HepG2 (cell line): ENCODE data around the gene RTP3. TPM values are rescaled to one million over a fixed set of nuclear protein-coding genes. Genes with fewer than 3 reads are reported as not detected.

Experiments used
- ZNF326 ChIP-seq: sonication (generic); formaldehyde crosslinking; IDR thresholded peaks from 2 replicates; pipeline ENCODE4 v1.4.0; 2020; ENCODE audit warnings: missing genetic modification reagents, borderline replicate concordance
- polyA plus RNA-seq, 8 experiments: library from polyadenylated mRNA; depleted of rRNA in 3 of 8; stranded (reverse) in 7 of 8; unstranded in 1 of 8; fragments of >200 nt; fragmentation: Illumina TruSeq in 4 of 8; extraction: Trizol in 4 of 8; gene quantifications; 2 replicates each; pipeline versions ENCODE4 v1.2.1 to v1.2.3, GENCODE V29; 2011 to 2016; ENCODE audit warnings: low read depth in 4 of 8, missing spikeins in 1 of 8, mixed read lengths in 1 of 8; ENCODE audit not compliant: insufficient read depth in 1 of 8
- total RNA-seq, 5 experiments: library from RNA; depleted of rRNA; stranded (reverse); fragments of >200 nt; fragmentation: Illumina TruSeq; extraction: Trizol; gene quantifications; 2 replicates each; pipeline ENCODE4 v1.2.3, GENCODE V29; 2016; ENCODE audit warnings: low read depth in 1 of 5

Gene RTP3
- total and polyA plus RNA-seq, 2 of the 13 experiments (the other 11 are each of a cell fraction or from before 2014, with no cell fraction given): 0.09 TPM; not detected in 1

DNA sequence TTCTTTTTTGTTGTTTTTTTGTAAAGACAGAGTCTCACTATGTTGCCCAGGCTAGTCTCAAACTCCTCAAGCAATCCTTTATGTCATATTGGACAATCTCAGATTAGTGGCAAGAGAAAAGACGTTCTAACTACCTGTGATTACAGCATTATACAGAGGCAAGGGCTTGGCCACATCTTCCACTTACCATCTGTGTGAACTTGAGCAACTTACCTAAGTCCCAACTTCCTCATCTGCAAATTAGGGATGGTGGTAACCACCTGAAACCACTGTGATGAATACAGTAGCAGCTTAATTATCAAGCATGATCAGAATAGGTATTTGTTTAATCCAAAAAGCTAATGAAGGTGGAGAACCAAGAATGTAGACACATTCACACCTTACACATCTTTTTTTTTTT is 52.2 kb downstream of the RTP3 start (continued):
- no peak for TF ChIP-seq ZNF326

Other genes with a start within 250 kb of the RTP3 start
- not detected in 2 replicates for gene CCR2, start 143.9 kb upstream of the RTP3 start, total RNA-seq (2016; rRNA removed; fragmentation: Illumina TruSeq; extraction: Trizol)
- not detected in 2 replicates for gene CCR2, start 143.9 kb upstream of the RTP3 start, polyA plus RNA-seq (2011; rRNA removed)
- not detected in 2 replicates for gene CCR5, start 127.0 kb upstream of the RTP3 start, total RNA-seq (2016; rRNA removed; fragmentation: Illumina TruSeq; extraction: Trizol)
- gene CCR5, start 127.0 kb upstream of the RTP3 start, polyA plus RNA-seq (2011; rRNA removed): not detected in 2 replicates
- not detected in 2 replicates for gene CCRL2, start 90.7 kb upstream of the RTP3 start, total RNA-seq (2016; rRNA removed; fragmentation: Illumina TruSeq; extraction: Trizol)
- not detected in 2 replicates for gene CCRL2, start 90.7 kb upstream of the RTP3 start, polyA plus RNA-seq (2011; rRNA removed)
- gene LTF, start 33.1 kb upstream of the RTP3 start, total RNA-seq (2016; rRNA removed; fragmentation: Illumina TruSeq; extraction: Trizol): not detected in 2 replicates
- gene LTF, start 33.1 kb upstream of the RTP3 start, polyA plus RNA-seq (2011; rRNA removed): not detected in 2 replicates
- gene LRRC2, start 68.3 kb downstream of the RTP3 start, total RNA-seq (2016; rRNA removed; fragmentation: Illumina TruSeq; extraction: Trizol): 0.27 and 0.48 TPM in 2 replicates
- gene LRRC2, start 68.3 kb downstream of the RTP3 start, polyA plus RNA-seq (2011; rRNA removed): 0.51 and 0.58 TPM in 2 replicates
- not detected in 2 replicates for gene FAM240A, start 114.5 kb downstream of the RTP3 start, total RNA-seq (2016; rRNA removed; fragmentation: Illumina TruSeq; extraction: Trizol)
- gene FAM240A, start 114.5 kb downstream of the RTP3 start, polyA plus RNA-seq (2011; rRNA removed): not detected in 2 replicates
- gene ALS2CL, start 195.7 kb downstream of the RTP3 start, total RNA-seq (2016; rRNA removed; fragmentation: Illumina TruSeq; extraction: Trizol): not detected in 2 replicates
- not detected in 2 replicates for gene ALS2CL, start 195.7 kb downstream of the RTP3 start, polyA plus RNA-seq (2011; rRNA removed)
- gene TMIE, start 203.4 kb downstream of the RTP3 start, total RNA-seq (2016; rRNA removed; fragmentation: Illumina TruSeq; extraction: Trizol): not detected in 2 replicates
- not detected in 2 replicates for gene TMIE, start 203.4 kb downstream of the RTP3 start, polyA plus RNA-seq (2011; rRNA removed)
- not detected in 2 replicates for gene PRSS50, start 219.9 kb downstream of the RTP3 start, total RNA-seq (2016; rRNA removed; fragmentation: Illumina TruSeq; extraction: Trizol)
- gene PRSS50, start 219.9 kb downstream of the RTP3 start, polyA plus RNA-seq (2011; rRNA removed): not detected in 2 replicates